Muscle layer of duodenum (tissue), 2 donors: ENCODE results near the gene DEAF1.
"Not testable (repeated sequence)": the region's sequence is repeated elsewhere in the genome, so short reads cannot be mapped to it uniquely, and the experiment has no call there.

Experiments
- H3K27ac ChIP-seq: one replicate; pipeline ENCODE4 v1.7.0; 2013; ENCODE audit warnings: mild to moderate bottlenecking, low read length
- H3K27me3 ChIP-seq: one replicate; pipeline ENCODE4 v1.7.0; 2013; ENCODE audit warnings: low read depth, mild to moderate bottlenecking, control low read depth, low read length
- H3K36me3 ChIP-seq, 2 donors: one replicate each; pipeline ENCODE4 v1.7.0; 2013; ENCODE audit warnings: low read length in 2 of 2, control low read depth in 1 of 2, mild to moderate bottlenecking in 1 of 2; ENCODE audit not compliant: insufficient read depth in 2 of 2, control insufficient read depth in 1 of 2
- H3K4me1 ChIP-seq, 2 donors: one replicate each; pipeline ENCODE4 v1.7.0; 2013; ENCODE audit warnings: low read length in 2 of 2, mild to moderate bottlenecking in 2 of 2, control low read depth in 1 of 2, moderate library complexity in 1 of 2; ENCODE audit not compliant: insufficient read depth in 2 of 2, control insufficient read depth in 1 of 2
- H3K4me3 ChIP-seq, 2 donors: one replicate each; pipeline ENCODE4 v1.7.0; 2013; ENCODE audit warnings: low read length in 2 of 2, low read depth in 1 of 2, mild to moderate bottlenecking in 1 of 2
- H3K9me3 ChIP-seq, 2 donors: one replicate each; pipeline ENCODE4 v1.7.0; 2013; ENCODE audit warnings: low read length in 2 of 2, control low read depth in 1 of 2, mild to moderate bottlenecking in 1 of 2; ENCODE audit not compliant: control insufficient read depth in 1 of 2
- donor health status: healthy.

The DEAF1 gene

GRCh38 chr11:650482-650881 is 44.5 kb downstream of the DEAF1 start:
- Histone ChIP-seq H3K4me1 (no peaks in the 10 kb centered on the region), H3K36me3 (peaks cover 0 to 20% of the 10 kb centered on the region in 2 donors), H3K9me3 (no peaks in the 10 kb centered on the region)

GRCh38 chr11:647672-648158 is 47.3 kb downstream of the DEAF1 start:
- H3K4me1 ChIP-seq, H3K9me3 ChIP-seq, H3K27ac ChIP-seq, H3K27me3 ChIP-seq, H3K4me3 ChIP-seq: not testable (repeated sequence)
- H3K36me3 ChIP-seq = peaks cover 0 to 25% of the 10 kb centered on the region in 2 donors

More at GRCh38 chr11:650482-650881, 44.5 kb downstream of the DEAF1 start:
- Histone ChIP-seq H3K27me3 (no peaks in the 10 kb centered on the region), H3K4me3 (no peak overlapping the region), H3K27ac (no peak overlapping the region)

- no peaks in the 10 kb centered on the region for H3K4me1 ChIP-seq
- H3K9me3 ChIP-seq = no peaks in the 10 kb centered on the region
- no peak overlapping the region for H3K4me3 ChIP-seq
- no peak overlapping the region for H3K27ac ChIP-seq
- H3K36me3 ChIP-seq = peaks cover 0 to 34% of the 10 kb centered on the region in 2 donors
- H3K27me3 ChIP-seq = no peaks in the 10 kb centered on the region
Measured at GRCh38 chr11:646214-646613, 48.8 kb downstream of the DEAF1 start.

- Histone ChIP-seq H3K27me3 (no peaks in the 10 kb centered on the region), H3K4me3 (no peak overlapping the region), H3K27ac (no peak overlapping the region), H3K4me1 (no peaks in the 10 kb centered on the region), H3K9me3 (no peaks in the 10 kb centered on the region), H3K36me3 (peaks cover 0 to 29% of the 10 kb centered on the region in 2 donors)
Measured at GRCh38 chr11:645536-645935, 49.5 kb downstream of the DEAF1 start.

- Histone ChIP-seq H3K4me3 (no peak overlapping the region), H3K9me3 (no peaks in the 10 kb centered on the region), H3K27me3 (no peaks in the 10 kb centered on the region), H3K4me1 (peaks cover 0 to 2% of the 10 kb centered on the region in 2 donors), H3K36me3 (peaks cover 0 to 28% of the 10 kb centered on the region in 2 donors), H3K27ac (no peak overlapping the region)
Measured at GRCh38 chr11:643849-644738, 50.9 kb downstream of the DEAF1 start.

GRCh38 chr11:643366-643765 is 51.7 kb downstream of the DEAF1 start:
- Histone ChIP-seq H3K27ac (no peak overlapping the region), H3K36me3 (peaks cover 0 to 28% of the 10 kb centered on the region in 2 donors), H3K4me1 (peaks cover 0 to 8% of the 10 kb centered on the region in 2 donors), H3K4me3 (no peak overlapping the region), H3K27me3 (peaks cover under 1% of the 10 kb centered on the region), H3K9me3 (no peaks in the 10 kb centered on the region)

- peaks cover 0 to 28% of the 10 kb centered on the region in 2 donors for H3K36me3 ChIP-seq
- H3K27ac ChIP-seq = no peak overlapping the region
- H3K4me3 ChIP-seq = no peak overlapping the region
- H3K4me1 ChIP-seq = peaks cover 3 to 21% of the 10 kb centered on the region in 2 donors
- no peaks in the 10 kb centered on the region for H3K9me3 ChIP-seq
- H3K27me3 ChIP-seq = peaks cover 12% of the 10 kb centered on the region
Measured at GRCh38 chr11:641806-642370, 53.1 kb downstream of the DEAF1 start.

- Histone ChIP-seq H3K4me1 (peaks cover 3 to 28% of the 10 kb centered on the region in 2 donors), H3K4me3 (no peak overlapping the region), H3K9me3 (no peaks in the 10 kb centered on the region), H3K27ac (no peak overlapping the region), H3K27me3 (peaks cover 12% of the 10 kb centered on the region), H3K36me3 (peaks cover 0 to 21% of the 10 kb centered on the region in 2 donors)
Measured at GRCh38 chr11:640021-640706, 54.9 kb downstream of the DEAF1 start.

- Histone ChIP-seq H3K9me3 (no peaks in the 10 kb centered on the region), H3K36me3 (peaks cover 0 to 20% of the 10 kb centered on the region in 2 donors), H3K27ac (no peak overlapping the region), H3K4me3 (no peak overlapping the region), H3K4me1 (peaks cover 3 to 28% of the 10 kb centered on the region in 2 donors), H3K27me3 (peaks cover 12% of the 10 kb centered on the region)
Measured at GRCh38 chr11:639332-639955, 55.6 kb downstream of the DEAF1 start.

GRCh38 chr11:638631-639331 is 56.2 kb downstream of the DEAF1 start:
- Histone ChIP-seq H3K4me1 (peaks cover 3 to 28% of the 10 kb centered on the region in 2 donors), H3K36me3 (peaks cover 0 to 14% of the 10 kb centered on the region in 2 donors), H3K27ac (no peak overlapping the region), H3K27me3 (peaks cover 12% of the 10 kb centered on the region), H3K4me3 (no peak overlapping the region), H3K9me3 (no peaks in the 10 kb centered on the region)
